Mesendoderm (in vitro differentiated cells): ENCODE results near the gene CYB5A.

Experiments
- DNase-seq: peaks from one replicate; pipeline ENCODE4 v3.0.0; 2013
- H2AK5ac ChIP-seq: 2 replicates; pipeline ENCODE4 v1.6.1; 2013; ENCODE audit warnings: low read length, inconsistent platforms
- H2BK120ac ChIP-seq: 2 replicates; pipeline ENCODE4 v1.6.1; 2013; ENCODE audit warnings: low read depth, mild to moderate bottlenecking, low read length, moderate library complexity, mixed read lengths
- H2BK15ac ChIP-seq: replicated peaks from 2 replicates; pipeline ENCODE4 v1.6.1; 2013; ENCODE audit warnings: low read depth, mild to moderate bottlenecking, moderate library complexity
- H2BK5ac ChIP-seq: 2 replicates; pipeline ENCODE4 v1.6.1; 2013; ENCODE audit warnings: low read length, inconsistent platforms
- H3K18ac ChIP-seq: 2 replicates; pipeline ENCODE4 v1.6.1; 2013; ENCODE audit warnings: mild to moderate bottlenecking, low read length, mixed read lengths
- H3K23ac ChIP-seq: one replicate; pipeline ENCODE4 v1.6.1; 2013; ENCODE audit warnings: low read length
- H3K27ac ChIP-seq: 2 replicates; pipeline ENCODE4 v1.5.1; 2013; ENCODE audit warnings: low read depth, mild to moderate bottlenecking, inconsistent platforms, low read length, moderate library complexity
- H3K27me3 ChIP-seq: 2 replicates; pipeline ENCODE4 v1.6.1; 2013; ENCODE audit warnings: low read length, control low read depth, mild to moderate bottlenecking, inconsistent platforms; ENCODE audit not compliant: insufficient read depth, poor library complexity
- H3K36me3 ChIP-seq: 2 replicates; pipeline ENCODE4 v1.6.1; 2013; ENCODE audit warnings: low read length, inconsistent platforms; ENCODE audit not compliant: control insufficient read depth, insufficient read depth
- H3K4ac ChIP-seq: one replicate; pipeline ENCODE4 v1.6.1; 2013; ENCODE audit warnings: low read depth, mild to moderate bottlenecking, low read length, moderate library complexity
- H3K4me1 ChIP-seq: 2 replicates; pipeline ENCODE4 v1.6.1; 2013; ENCODE audit warnings: low read depth, low read length, inconsistent platforms; ENCODE audit not compliant: control insufficient read depth
- H3K4me2 ChIP-seq: 2 replicates; pipeline ENCODE4 v1.6.1; 2013; ENCODE audit warnings: low read length
- H3K4me3 ChIP-seq: 2 replicates; pipeline ENCODE4 v1.5.1; 2013; ENCODE audit warnings: mild to moderate bottlenecking, low read length
- H3K56ac ChIP-seq: one replicate; pipeline ENCODE4 v1.6.1; 2013; ENCODE audit warnings: low read length
- H3K79me1 ChIP-seq: 2 replicates; pipeline ENCODE4 v1.6.1; 2013; ENCODE audit warnings: low read length, inconsistent platforms
- H3K79me2 ChIP-seq: 2 replicates; pipeline ENCODE4 v1.6.1; 2013; ENCODE audit warnings: mild to moderate bottlenecking, low read length; ENCODE audit not compliant: control insufficient read depth, insufficient read depth
- H3K9ac ChIP-seq: 2 replicates; pipeline ENCODE4 v1.6.1; 2013; ENCODE audit warnings: low read length, inconsistent platforms
- H4K5ac ChIP-seq: one replicate; pipeline ENCODE4 v1.6.1; 2013; ENCODE audit warnings: low read length
- H4K8ac ChIP-seq: one replicate; pipeline ENCODE4 v1.6.1; 2013; ENCODE audit warnings: low read depth, mild to moderate bottlenecking, control low read depth, low read length, moderate library complexity
- WGBS: extraction: QIAGEN DNeasy Blood & Tissue Kit; methylation state at CpG from one replicate; pipeline ENCODE4 v1.1.7; 2013; ENCODE audit warnings: low lambda C conversion rate, missing lambda C conversion rate; ENCODE audit not compliant: insufficient coverage; ENCODE audit errors: extremely low coverage; 5-methylcytosine and 5-hydroxymethylcytosine counted together

The CYB5A gene

GRCh38 chr18:74316257-74317170 is 24.8 kb upstream of the CYB5A start:
- H2BK5ac ChIP-seq, result no peak overlapping the region
- no peak overlapping the region for H4K8ac ChIP-seq
- H2BK15ac ChIP-seq, result no peak overlapping the region
- H3K23ac ChIP-seq, result no peak overlapping the region
- H3K79me1 ChIP-seq, result no peaks in the 10 kb centered on the region
- H3K56ac ChIP-seq, result no peak overlapping the region
- H2AK5ac ChIP-seq, result no peak overlapping the region
- no peak overlapping the region for H3K4me2 ChIP-seq
- no peak overlapping the region for H3K18ac ChIP-seq
- H3K36me3 ChIP-seq, result no peaks in the 10 kb centered on the region
- no peak overlapping the region for H3K4me3 ChIP-seq
- H2BK120ac ChIP-seq, result no peak overlapping the region
- H3K4me1 ChIP-seq, result no peaks in the 10 kb centered on the region
- H4K5ac ChIP-seq, result no peak overlapping the region
- peak; percentile 81 for DNase-seq
- H3K79me2 ChIP-seq, result no peaks in the 10 kb centered on the region
- no peak overlapping the region for H3K27ac ChIP-seq
- WGBS, result no CpG with 5 or more reads among the region's 29 CpGs
- no peak overlapping the region for H3K4ac ChIP-seq
- H3K9ac ChIP-seq, result no peak overlapping the region
- H3K27me3 ChIP-seq, result no peaks in the 10 kb centered on the region

- H3K4me2 ChIP-seq, result no peak within 1 kb of the TSS
Observed at GRCh38 chr18:74315464-74316256, 23.9 kb upstream of the CYB5A start, which contains the start of gene C18orf63. Gene C18orf63, plus strand, starts transcription at chr18:74315839. Its CDS starts 2,027 bp downstream, at chr18:74317866.

GRCh38 chr18:74314759-74315463 is 23.1 kb upstream of the CYB5A start:
- H3K4me1 ChIP-seq, result no peaks in the 10 kb centered on the region
- no peaks in the 10 kb centered on the region for H3K79me1 ChIP-seq
- H3K4me3 ChIP-seq, result no peak overlapping the region
- no peak overlapping the region for H4K5ac ChIP-seq
- no peak overlapping the region for H3K56ac ChIP-seq
- no peak overlapping the region for H3K9ac ChIP-seq
- H2BK120ac ChIP-seq, result no peak overlapping the region
- H3K18ac ChIP-seq, result no peak overlapping the region
- no peak overlapping the region for H2AK5ac ChIP-seq
- H3K36me3 ChIP-seq, result no peaks in the 10 kb centered on the region
- no peak overlapping the region for H2BK5ac ChIP-seq
- H3K27me3 ChIP-seq, result no peaks in the 10 kb centered on the region
- H3K4me2 ChIP-seq, result no peak overlapping the region
- 100% methylated on average over 2 of the region's 22 CpGs for WGBS
- H3K4ac ChIP-seq, result no peak overlapping the region
- H3K23ac ChIP-seq, result no peak overlapping the region
- no peak overlapping the region for H2BK15ac ChIP-seq
- DNase-seq, result no peak
- no peaks in the 10 kb centered on the region for H3K79me2 ChIP-seq
- no peak overlapping the region for H4K8ac ChIP-seq
- H3K27ac ChIP-seq, result no peak overlapping the region

More at GRCh38 chr18:74315464-74316256, 23.9 kb upstream of the CYB5A start, which contains the start of gene C18orf63:
- no CpG with 5 or more reads among the region's 51 CpGs for WGBS
- Histone ChIP-seq H2BK15ac (no peak within 1 kb of the TSS), H3K56ac (no peak within 1 kb of the TSS), H3K4ac (no peak within 1 kb of the TSS), H3K4me1 (no peaks in the 10 kb centered on the region), H3K79me1 (no peaks in the 10 kb centered on the region), H3K79me2 (no peaks in the 10 kb centered on the region), H3K27ac (no peak within 1 kb of the TSS), H3K4me3 (no peak within 1 kb of the TSS), H2BK5ac (no peak within 1 kb of the TSS), H3K9ac (no peak within 1 kb of the TSS), H3K23ac (no peak within 1 kb of the TSS), H3K36me3 (no peaks in the 10 kb centered on the region), H4K5ac (no peak within 1 kb of the TSS), H3K27me3 (no peaks in the 10 kb centered on the region), H2AK5ac (no peak within 1 kb of the TSS), H3K18ac (no peak within 1 kb of the TSS), H4K8ac (no peak within 1 kb of the TSS), H2BK120ac (no peak within 1 kb of the TSS)
- DNase-seq, result no peak

GRCh38 chr18:74311000-74311399 is 19.2 kb upstream of the CYB5A start:
- no peak overlapping the region for H3K56ac ChIP-seq
- no peak overlapping the region for H3K23ac ChIP-seq
- H3K9ac ChIP-seq, result no peak overlapping the region
- H4K5ac ChIP-seq, result no peak overlapping the region
- no peaks in the 10 kb centered on the region for H3K4me1 ChIP-seq
- no peak overlapping the region for H2BK15ac ChIP-seq
- no peak overlapping the region for H4K8ac ChIP-seq
- no peak overlapping the region for H2BK120ac ChIP-seq
- no CpG with 5 or more reads among the region's 1 CpG for WGBS
- H2AK5ac ChIP-seq, result no peak overlapping the region
- H3K18ac ChIP-seq, result no peak overlapping the region
- H3K27me3 ChIP-seq, result no peaks in the 10 kb centered on the region
- no peaks in the 10 kb centered on the region for H3K79me1 ChIP-seq
- H3K27ac ChIP-seq, result no peak overlapping the region
- H3K4me2 ChIP-seq, result no peak overlapping the region
- no peak overlapping the region for H3K4ac ChIP-seq
- H3K4me3 ChIP-seq, result no peak overlapping the region
- no peak overlapping the region for H2BK5ac ChIP-seq
- no peaks in the 10 kb centered on the region for H3K36me3 ChIP-seq
- DNase-seq, result no peak
- H3K79me2 ChIP-seq, result no peaks in the 10 kb centered on the region

- H4K5ac ChIP-seq, result no peak overlapping the region
- no peak overlapping the region for H3K27ac ChIP-seq
- H2BK5ac ChIP-seq, result no peak overlapping the region
- no peak overlapping the region for H2BK15ac ChIP-seq
- H3K4ac ChIP-seq, result no peak overlapping the region
- no peaks in the 10 kb centered on the region for H3K36me3 ChIP-seq
- no peak overlapping the region for H3K23ac ChIP-seq
- H3K18ac ChIP-seq, result no peak overlapping the region
- H3K56ac ChIP-seq, result no peak overlapping the region
- H3K9ac ChIP-seq, result no peak overlapping the region
- H3K4me1 ChIP-seq, result no peaks in the 10 kb centered on the region
- no peaks in the 10 kb centered on the region for H3K79me2 ChIP-seq
- no CpG with 5 or more reads among the region's 3 CpGs for WGBS
- H3K79me1 ChIP-seq, result no peaks in the 10 kb centered on the region
- H3K27me3 ChIP-seq, result no peaks in the 10 kb centered on the region
- H4K8ac ChIP-seq, result no peak overlapping the region
- no peak overlapping the region for H3K4me2 ChIP-seq
- H3K4me3 ChIP-seq, result no peak overlapping the region
- no peak overlapping the region for H2AK5ac ChIP-seq
- peak; percentile 76 for DNase-seq
- H2BK120ac ChIP-seq, result no peak overlapping the region
Observed at GRCh38 chr18:74310411-74310810, 18.6 kb upstream of the CYB5A start.
